AG09309 (cell line): ENCODE measurements around the gene CELSR3.

Source experiments
- DNase-seq: peaks from one replicate; pipeline ENCODE4 v3.0.0-alpha.2; 2010; ENCODE audit warnings: low read depth
- H3K4me3 ChIP-seq: 2 replicates; pipeline ENCODE4 v1.5.1; 2011; ENCODE audit warnings: mild to moderate bottlenecking, low read depth, low read length, moderate library complexity; ENCODE audit not compliant: control insufficient read depth
- CTCF ChIP-seq: IDR thresholded peaks from 2 replicates; pipeline ENCODE4 v1.5.1; 2011; ENCODE audit warnings: mild to moderate bottlenecking, low read depth, low read length, inconsistent platforms; ENCODE audit not compliant: insufficient read depth, control insufficient read depth; ENCODE audit errors: missing control alignments

Gene CELSR3

GRCh38 chr3:48647714-48648113, 15.0 kb downstream of the CELSR3 start:
- DNase-seq = no peak
- no peak for TF ChIP-seq CTCF
- no peak overlapping the region for H3K4me3 ChIP-seq

- H3K4me3 ChIP-seq = no peak overlapping the region
- no peak for TF ChIP-seq CTCF
- DNase-seq = no peak
Measured at GRCh38 chr3:48644898-48645760, 17.6 kb downstream of the CELSR3 start.

GRCh38 chr3:48642605-48643004, 20.1 kb downstream of the CELSR3 start:
- no peak for TF ChIP-seq CTCF
- no peak overlapping the region for H3K4me3 ChIP-seq
- no peak for DNase-seq

DNA sequence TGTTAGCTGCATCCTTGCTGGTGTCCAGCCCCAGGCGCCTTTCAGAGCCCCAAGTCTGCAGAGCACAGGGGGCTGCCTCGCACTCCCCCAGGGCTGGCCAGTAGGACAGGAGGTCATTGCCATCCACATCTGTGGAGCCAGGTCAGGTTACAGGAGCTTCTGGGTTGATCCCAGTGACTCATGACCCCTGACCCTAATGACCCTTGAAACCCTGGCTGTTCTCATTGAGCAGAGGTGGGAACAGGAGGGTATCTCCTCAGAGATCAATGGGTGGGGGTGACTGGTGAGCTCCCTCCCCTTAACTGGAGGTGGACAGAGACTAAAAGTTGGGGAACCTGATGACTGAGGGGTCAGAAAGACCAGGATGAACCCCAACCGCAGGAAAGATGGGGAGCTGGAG, 21.3 kb downstream of the CELSR3 start:
- TF ChIP-seq CTCF = no peak
- no peak for DNase-seq
- H3K4me3 ChIP-seq = no peak overlapping the region

DNA sequence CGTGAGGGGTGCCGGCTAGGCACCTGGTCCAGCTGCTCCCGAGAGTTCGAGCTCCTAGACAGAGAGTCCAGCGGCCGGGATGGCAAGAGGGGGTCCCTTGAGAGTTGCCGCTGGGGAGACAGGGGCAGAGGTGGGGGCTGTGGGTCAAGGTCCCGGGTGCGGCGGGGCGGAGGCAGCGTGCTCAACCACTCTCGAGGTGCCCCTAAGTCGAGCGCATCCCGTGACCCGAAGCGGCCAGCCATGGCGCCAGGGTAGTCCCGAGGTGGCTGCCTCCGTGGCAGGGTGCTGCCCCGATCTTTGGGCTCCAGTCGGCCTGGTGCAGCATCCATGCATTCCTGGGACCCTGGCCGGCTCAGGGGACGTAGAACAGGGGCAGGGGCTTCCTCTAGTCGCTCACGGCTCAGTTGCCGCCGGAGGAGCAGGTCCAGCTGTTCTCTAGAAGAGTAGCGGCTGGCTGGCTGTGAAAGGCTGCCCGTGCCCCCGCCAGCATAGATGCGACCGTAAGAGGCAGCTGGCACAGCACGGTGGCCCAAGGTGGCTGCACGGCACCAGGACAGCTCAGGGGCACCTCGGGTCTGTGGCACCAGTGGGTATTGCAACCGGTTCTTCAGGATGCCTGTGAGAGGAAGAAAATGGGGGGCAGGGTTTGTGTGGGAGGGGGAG, 22.6 kb downstream of the CELSR3 start:
- TF ChIP-seq CTCF = no peak
- DNase-seq = no peak
- H3K4me3 ChIP-seq = no peak overlapping the region

DNA sequence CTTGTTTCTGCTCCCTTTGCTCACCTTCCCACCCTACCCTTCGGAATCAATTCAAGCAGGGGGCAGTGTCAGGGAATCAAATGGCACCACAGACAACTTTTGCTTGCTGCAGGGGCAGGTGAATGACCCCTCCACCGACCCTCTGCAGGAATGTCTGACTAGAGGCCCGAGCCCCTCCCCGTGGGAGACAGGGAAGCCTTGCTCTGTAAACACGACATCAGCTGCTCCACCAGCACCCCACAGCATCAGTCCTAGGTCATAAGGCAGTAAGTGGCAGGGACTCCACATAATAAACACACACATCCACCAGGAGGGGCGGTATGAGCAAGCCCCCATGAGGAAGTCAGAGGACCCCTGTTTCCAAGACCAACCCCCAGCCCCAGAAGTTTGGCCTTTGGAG, 25.4 kb downstream of the CELSR3 start:
- no peak overlapping the region for H3K4me3 ChIP-seq
- no peak for TF ChIP-seq CTCF
- DNase-seq = no peak
